HG02840 (cell line): Measurements from ENCODE around the gene VPS18.

Source experiments
- ATAC-seq: cut with Tn5 transposase; IDR thresholded peaks from one replicate; pipeline ENCODE4 v1.9.1; 2021; ENCODE audit warnings: mild to moderate bottlenecking, moderate library complexity, moderate number of reproducible peaks; ENCODE audit not compliant: unreplicated experiment, low FRiP score

The VPS18 gene

GRCh38 chr15:40917585-40917984, 23.3 kb downstream of the VPS18 start:
- ATAC-seq, result no peak

GRCh38 chr15:40918146-40918798, 24.0 kb downstream of the VPS18 start:
- ATAC-seq, result no peak

GRCh38 chr15:40918799-40919392, 24.6 kb downstream of the VPS18 start:
- ATAC-seq, result no peak

GRCh38 chr15:40921949-40922607, 27.8 kb downstream of the VPS18 start:
- no peak for ATAC-seq

GRCh38 chr15:40922608-40923005, 28.4 kb downstream of the VPS18 start:
- ATAC-seq, result no peak

GRCh38 chr15:40923551-40923950, 29.3 kb downstream of the VPS18 start:
- ATAC-seq, result no peak

- ATAC-seq, result no peak
These were observed 31.2 kb downstream of the VPS18 start for GRCh38 chr15:40925495-40925862.

- no peak for ATAC-seq
These were observed 31.8 kb downstream of the VPS18 start for GRCh38 chr15:40925863-40926658.

- no peak for ATAC-seq
These were observed 32.6 kb downstream of the VPS18 start for GRCh38 chr15:40926659-40927494.

- ATAC-seq, result no peak
These were observed 33.2 kb downstream of the VPS18 start for GRCh38 chr15:40927495-40927872.

- no peak for ATAC-seq
These were observed 33.9 kb downstream of the VPS18 start for GRCh38 chr15:40927873-40928806.

- ATAC-seq, result no peak
These were observed 34.8 kb downstream of the VPS18 start, which contains the start of gene DLL4 for GRCh38 chr15:40928821-40929659. DLL4 (plus strand) TSS chr15:40929340; CDS start chr15:40929669, 329 bp downstream.

GRCh38 chr15:40929660-40930429, 35.6 kb downstream of the VPS18 start:
- ATAC-seq, result no peak

- ATAC-seq, result no peak
These were observed 36.4 kb downstream of the VPS18 start for GRCh38 chr15:40930430-40931299.

GRCh38 chr15:40931300-40932142, 37.3 kb downstream of the VPS18 start:
- no peak for ATAC-seq

GRCh38 chr15:40932156-40932555, 37.9 kb downstream of the VPS18 start:
- no peak for ATAC-seq
